LoVo (cell line): ENCODE results near the gene PEAK1.

ENCODE experiments used
- DNase-seq: peaks from one replicate; pipeline ENCODE4 v3.0.0-alpha.2; 2016; ENCODE audit warnings: low spot score

The PEAK1 gene

DNA sequence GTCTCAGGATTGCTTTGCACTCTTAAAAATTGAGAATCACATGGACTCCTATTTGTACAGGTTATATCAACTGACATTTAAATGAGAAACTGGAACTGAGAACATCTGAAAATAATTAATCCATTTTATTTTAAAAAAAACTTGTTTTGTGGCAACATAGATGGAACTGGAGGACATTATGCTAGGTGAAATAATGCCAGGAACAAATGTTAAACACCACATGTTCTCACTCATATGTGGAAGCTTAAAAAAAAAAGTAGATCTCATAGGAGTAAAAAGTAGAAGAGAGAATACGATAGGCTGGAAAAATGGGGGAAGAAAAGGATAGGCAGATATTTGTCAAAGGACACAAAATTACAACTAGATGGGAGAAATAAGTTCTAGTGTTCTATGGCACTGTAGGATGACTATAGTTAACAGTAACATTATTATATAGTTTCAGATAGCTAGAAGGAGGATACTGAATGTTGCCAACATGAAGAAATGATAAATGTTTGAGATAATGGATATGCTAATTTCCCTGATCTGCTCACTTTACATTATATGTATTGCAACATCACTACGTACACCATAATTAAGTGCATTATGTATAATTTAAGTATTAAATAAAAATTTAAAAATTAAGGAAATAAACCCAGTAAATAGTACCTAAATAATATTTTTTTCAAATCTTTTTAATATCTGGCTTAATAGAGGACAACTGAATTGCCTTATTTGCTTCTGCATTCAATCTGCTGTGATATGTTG, 248.5 kb downstream of the PEAK1 start:
- DNase-seq = no peak

DNA sequence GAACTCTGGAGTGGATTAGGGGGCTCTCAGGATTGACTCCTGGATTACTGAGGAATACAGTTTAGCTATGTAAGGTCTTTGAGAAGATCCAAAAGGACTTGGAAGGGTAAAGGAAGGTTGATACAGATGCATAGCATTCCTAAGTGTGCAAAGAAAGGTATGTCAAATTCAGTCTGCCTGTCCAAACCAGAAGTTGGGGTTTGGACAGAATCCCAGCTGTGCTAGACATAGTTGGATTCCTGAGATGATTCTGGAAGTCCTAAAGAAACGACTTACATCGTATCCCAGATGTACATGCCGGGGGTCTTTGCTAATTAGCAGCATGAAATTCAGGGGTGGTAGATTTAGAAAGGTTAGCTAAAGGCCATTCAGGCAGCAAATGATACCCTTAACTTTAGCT, 251.3 kb downstream of the PEAK1 start:
- DNase-seq = no peak

DNA sequence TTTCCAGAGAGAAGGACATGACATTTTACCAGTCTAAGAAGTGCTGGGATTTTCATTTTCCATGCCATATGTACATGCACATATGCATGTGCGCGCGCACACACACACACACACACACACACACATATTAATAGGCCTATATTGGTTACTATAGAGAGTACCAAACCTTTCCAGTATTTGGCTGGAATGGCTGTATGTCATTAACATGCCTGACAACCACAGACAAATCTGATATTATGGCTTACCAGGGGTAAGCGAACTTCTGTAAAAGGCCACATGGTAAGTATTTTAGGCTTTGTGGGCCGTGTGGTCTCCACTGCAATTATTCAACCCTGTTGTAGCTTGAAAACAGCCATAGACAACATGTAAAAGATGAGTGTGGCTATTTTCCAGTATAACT, 251.8 kb downstream of the PEAK1 start:
- DNase-seq = no peak

DNA sequence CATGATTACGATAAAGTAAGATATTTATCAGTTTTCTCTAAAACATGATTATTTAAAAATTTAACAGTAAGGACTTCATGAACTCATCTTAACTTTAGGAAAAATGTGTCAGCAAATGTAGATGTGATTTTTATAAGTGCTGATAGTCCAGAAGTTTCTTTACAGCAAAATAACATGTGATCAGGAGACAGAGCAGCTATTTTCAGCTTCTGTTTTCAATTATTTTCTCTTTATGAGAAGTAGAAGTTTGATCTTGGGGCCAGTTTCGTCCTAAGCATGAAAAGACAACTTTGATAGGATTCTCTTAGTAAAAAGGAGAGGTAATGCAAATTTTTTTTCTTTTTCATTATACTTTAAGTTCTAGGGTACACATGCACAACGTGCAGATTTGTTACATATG, 252.5 kb downstream of the PEAK1 start:
- DNase-seq = no peak

DNA sequence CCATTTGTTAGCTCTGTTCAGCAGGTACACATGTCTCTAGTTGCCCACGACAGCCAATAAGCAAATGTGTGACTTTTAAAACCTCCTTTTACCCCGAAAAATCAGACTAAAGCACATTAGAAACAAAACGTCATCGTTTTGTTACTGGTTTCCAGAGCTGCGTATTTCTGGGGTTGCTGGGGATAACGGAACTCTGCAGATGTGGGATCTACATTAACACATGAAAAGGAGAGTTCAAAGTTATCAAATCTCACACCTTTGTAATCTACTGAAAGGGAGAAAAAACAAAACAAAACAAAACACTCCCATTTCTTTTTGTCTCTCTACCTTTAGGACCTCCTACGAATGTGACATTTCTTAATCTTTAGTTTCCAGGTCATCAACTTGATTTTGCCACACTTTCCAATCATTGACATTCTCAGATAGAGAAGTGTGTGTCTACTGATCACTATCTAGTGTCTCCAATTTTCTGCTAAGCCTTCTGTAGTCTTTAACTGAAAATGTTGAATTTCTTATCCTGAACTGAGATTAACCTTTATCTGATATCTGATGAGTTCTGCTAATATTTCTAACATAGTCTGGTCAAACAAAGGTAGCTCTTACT, 256.0 kb downstream of the PEAK1 start:
- no peak for DNase-seq

DNA sequence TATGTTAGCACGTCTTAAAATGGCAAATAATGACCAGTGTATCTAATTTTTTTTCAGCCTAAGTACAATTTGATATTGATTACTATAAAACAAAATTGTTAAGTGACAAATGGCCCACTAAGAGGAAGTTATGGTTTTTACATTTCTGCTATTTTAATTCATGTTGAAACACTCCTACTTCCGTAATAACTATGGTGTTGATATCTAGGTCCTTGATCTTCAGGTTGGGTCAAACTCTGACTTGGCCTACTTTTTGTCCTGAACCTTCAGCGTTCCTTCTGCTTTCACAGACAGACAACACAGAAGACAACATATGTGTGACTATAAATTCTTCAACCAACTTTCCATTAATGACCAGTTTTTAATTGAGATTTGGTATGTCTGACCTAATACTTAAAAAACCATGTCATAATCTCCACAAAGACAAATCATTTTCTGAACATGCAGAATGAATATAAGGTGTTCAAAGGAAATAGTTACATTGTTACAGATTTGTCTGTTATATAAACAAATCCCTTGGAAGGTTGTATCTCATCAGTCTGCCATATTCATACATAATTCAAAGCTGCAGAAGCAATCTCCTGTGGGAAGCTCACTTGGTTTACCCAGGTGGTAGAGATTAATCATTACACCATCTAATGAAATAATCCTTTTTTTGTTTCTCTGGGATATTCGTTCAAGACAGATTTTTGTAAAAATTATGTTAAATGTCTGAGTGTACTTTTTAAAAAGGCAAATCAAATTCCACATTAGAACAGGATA, 256.9 kb downstream of the PEAK1 start:
- DNase-seq = no peak

DNA sequence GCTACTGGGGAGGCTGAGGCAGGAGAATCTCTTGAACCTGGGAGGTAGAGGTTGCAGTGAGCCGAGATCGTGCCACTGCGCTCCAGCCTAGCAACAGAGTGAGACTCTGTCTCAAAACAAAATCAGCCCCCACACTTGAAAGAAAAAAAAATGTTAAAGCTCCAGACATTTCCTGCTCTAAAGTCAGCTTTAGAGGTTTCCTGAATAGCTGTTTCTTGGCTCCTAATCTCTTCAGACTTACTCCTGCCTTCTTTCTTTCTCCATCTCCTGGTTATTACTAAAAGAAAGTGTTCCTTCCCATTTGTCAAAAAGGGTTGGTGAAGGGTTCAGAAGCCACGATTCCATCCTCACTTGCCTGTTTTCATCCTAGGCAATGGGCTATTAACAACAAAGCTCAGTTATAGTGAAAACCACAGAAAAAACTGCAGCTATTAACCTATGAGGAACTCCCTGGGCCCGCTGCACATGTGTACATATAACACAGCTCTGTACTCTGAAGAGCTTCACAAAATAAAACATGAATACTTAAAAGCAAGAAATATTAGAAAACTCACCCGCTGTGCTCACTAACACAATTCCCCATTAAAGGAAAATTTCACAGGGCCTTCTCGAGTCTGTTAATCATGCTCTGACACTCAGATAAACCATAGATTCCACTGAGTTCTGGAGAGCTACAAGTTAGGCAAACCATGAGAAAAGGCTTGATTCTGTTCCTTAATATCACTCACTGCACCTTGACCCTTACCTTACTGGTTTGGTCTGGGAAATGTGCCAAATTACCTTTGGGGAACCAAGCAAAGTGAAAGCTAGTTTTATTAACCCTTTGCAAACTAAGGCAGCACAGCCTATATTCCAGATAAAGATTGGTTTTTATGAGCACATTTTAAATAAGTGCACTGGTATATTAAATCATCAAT, 259.1 kb downstream of the PEAK1 start:
- DNase-seq = peak; percentile 89

DNA sequence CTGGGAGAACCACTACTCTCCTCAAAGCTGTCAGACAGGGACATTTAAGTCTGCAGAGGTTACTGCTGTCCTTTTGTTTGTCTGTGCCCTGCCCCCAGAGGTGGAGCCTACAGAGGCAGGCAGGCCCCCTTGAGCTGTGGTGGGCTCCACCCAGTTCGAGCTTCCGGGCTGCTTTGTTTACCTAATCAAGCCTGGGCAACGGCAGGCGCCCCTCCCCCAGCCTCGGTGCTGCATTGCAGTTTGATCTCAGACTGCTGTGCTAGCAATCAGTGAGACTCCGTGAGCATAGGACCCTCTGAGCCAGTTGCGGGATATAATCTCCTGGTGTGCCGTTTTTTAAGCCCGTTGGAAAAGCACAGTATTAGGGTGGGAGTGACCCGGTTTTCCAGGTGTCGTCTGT, 263.9 kb downstream of the PEAK1 start:
- peak; percentile 46 for DNase-seq

DNA sequence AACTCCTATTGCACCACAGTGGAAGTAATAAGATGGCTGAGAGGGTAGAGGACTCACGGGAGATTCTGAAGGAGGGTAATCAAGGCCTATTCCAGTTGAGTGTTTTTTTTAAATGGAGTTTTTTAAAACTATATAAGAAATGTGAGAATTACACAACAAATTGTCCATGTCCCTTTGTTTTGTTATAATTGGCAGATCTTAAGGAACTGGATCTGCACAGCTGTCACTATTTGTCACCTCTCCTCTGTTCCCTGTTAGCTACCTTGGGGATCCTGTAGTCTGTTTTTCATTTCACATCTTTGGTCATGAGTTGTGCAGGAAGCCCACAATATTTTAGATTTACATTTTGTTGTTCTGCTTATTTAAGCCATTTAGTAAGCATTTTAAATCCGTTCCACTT, 271.7 kb downstream of the PEAK1 start:
- no peak for DNase-seq

DNA sequence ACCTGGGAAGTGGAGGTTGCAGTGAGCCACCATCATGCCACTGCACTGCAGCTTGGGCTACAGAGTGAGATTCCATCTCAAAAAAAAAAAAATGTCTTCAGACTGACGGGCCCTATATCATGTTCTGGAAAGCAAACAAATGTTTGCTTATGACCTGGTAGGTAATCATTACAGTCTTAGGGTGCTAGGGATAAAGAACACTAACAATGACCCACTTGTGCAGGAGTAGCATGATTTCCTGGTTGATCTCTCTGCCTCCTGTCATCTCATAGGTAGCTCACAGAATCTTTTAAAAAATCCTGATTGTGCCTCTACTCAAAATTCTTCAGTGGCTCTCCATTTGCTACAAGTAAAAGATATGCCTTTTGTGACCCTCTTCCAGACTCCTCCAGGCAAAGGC, 274.5 kb downstream of the PEAK1 start:
- DNase-seq = no peak

DNA sequence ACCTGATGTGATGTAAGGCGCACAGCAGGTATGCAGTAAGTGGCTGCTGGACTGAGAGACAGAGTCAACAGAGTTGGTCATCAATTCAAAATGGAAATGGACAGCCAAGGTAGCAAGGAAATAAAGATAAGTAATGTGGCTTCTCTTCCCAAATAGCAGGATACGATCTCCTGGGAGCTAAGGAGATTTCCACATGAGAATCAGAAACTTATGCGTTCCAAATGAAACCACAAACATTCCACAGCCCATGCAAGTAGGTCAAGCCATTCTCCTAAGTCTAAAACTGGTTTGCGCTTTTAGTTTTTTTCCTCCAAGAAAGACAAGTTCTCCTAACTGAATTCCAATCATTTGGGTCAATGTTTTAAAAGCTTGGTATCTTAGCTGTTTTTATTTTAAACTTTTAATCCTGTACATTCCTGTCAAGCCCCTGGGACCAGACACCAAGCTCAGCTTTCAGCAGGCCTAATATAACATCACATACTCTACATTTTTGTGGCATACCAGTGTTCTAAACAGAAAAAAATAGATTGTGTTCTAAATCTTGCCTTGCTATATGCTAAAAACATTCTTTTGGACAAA, 275.3 kb downstream of the PEAK1 start:
- peak; percentile 5 for DNase-seq

DNA sequence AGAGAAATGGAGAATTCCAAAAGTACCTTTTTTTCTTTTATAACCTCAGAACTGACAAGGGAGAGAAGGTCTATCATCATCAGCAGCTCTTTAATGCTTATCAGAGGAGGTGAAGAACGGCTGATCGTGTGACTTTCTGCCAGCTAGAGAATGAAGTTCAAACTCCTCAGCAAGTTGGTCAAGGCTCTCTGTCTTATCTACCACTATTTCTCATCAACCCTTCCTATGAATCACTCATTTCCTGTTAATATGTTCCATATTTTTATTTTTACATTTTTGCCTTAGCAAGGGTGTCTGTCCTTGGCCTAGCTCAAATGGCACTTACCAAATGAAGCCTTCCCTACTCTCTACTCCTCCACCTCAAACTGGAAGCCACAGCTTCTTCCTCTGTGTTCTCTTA, 275.9 kb downstream of the PEAK1 start:
- DNase-seq = no peak

DNA sequence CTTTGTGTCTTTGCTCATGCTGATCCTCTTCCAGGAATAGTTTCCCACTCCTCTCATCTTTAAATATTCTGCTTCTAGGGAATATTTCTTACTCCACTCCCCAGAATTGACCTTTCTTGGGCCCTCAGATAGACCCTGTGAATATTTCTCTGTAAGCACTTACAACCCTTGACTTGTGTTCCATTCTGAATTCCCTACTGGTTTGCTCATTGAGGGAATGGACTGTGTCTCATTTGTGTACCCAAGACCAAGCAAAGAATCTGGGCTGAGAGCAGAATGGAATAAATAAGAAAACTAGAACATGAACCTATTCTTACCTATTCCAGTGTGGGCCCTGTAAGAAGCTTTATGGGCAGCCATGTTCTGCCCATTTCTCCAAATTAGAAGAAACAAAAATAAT, 276.3 kb downstream of the PEAK1 start:
- DNase-seq = no peak

DNA sequence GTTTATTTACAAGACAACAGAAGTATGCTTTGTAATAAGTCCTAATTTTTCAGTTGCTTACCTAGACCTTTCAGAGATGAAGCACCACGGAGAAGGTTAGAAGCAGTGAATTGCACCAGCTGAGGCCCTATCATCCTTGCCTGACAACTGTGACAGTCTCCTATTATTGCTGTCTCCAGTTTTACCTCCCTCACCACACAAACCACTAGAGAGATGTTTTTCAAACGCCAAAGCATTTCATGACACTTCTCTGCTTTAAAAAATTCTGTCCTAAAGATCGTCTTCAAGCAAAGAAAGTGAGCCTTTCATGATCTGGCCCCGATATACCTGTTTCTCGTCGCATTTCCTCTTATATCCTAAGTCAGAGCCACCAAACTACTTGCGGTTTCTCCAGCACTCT, 276.7 kb downstream of the PEAK1 start:
- DNase-seq = no peak

DNA sequence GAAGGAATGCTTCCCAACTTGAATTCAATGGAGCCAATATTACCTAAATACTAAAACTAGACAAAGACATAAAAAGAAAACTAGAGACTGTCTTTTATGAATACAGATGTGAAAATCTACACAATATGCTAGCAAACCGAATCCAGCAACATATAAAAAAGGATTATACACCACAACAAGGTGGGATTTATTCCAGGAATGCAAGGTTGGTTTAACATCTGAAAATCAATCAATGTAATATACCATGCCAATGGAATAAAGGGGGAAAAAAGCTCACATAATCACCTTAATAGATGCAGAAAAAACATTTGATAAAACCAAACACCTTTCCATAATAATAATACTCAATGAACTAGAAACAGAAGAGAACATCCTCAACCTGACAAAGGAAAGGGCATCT, 279.7 kb downstream of the PEAK1 start:
- DNase-seq = no peak

DNA sequence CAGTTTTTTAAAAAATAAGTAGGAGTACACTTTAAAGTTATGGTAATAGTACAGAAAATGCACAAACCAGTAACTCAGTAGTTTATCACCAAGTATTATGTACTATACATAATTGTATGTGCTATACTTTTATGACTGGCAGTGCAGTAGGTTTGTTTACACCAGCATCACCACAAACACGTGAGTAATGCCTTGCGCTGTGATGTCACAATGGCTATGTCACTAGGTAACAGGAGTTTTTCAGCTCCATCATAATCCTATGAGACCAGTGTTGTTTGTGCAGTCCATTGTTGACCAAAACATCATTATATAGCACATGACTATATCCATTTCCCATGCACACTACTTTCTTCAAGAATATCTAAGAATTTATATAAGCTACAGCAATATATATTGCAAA, 280.6 kb downstream of the PEAK1 start:
- no peak for DNase-seq

DNA sequence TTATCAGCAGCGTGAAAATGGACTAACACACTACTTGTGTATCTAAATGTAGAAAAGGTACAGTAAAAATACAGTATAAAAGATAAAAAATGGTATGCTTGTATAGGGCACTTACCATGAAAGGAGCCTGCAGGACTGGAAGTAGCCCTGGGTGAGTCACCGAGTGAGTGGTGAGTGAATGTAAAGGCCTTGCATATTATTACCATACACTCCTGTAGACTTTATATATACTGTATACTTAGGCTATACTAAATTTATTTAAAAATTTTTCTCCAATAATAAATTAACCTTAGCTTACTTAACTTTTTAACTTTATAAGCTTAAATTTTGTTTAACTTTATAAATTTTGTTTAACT, 281.8 kb downstream of the PEAK1 start:
- DNase-seq = no peak

DNA sequence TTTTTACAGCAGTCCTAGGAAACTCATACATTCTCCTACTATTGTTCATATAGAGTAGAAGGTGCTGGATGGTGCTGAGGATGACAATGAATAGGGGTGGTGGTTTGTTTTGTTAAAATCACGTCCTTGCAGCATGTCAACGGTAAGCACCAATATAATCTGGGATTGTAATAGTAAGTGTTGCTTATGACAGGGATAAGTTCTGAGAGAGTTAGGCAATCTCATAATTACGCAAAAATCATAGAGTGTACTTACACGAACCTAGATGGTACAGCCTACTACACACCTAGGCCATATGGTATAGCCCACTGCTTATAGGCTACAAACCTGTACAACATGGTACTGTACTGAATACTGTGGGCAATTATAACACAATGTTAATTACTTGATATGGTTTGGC, 284.7 kb downstream of the PEAK1 start:
- DNase-seq = no peak

DNA sequence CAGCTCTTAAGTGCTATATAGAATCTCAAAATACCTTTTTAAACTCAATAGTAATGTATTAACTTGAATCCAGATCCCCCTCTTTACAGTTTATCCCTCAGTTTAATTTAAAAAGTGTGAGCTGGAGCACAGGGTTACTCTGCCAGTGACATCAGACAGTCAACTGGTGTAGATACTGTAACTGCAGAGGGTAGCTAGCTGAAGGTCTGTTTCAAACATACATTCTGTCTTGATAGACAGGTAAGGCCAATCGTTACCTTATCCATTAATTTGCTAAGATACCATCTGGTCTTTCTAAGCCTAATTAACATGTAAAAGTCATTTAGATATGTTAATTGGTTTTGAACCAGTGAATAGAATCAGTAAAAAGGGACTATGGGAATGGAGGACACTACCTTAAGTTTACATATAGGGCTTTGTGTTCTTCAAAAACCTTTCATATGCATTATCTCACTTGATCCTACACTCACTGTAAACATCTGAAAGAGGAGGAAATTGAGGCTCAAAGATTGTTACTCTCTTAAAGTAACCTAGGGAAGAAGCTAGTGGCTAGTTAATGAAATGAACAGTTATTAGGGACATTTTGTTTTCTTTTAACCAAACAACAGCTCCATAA, 289.5 kb downstream of the PEAK1 start:
- DNase-seq = no peak

DNA sequence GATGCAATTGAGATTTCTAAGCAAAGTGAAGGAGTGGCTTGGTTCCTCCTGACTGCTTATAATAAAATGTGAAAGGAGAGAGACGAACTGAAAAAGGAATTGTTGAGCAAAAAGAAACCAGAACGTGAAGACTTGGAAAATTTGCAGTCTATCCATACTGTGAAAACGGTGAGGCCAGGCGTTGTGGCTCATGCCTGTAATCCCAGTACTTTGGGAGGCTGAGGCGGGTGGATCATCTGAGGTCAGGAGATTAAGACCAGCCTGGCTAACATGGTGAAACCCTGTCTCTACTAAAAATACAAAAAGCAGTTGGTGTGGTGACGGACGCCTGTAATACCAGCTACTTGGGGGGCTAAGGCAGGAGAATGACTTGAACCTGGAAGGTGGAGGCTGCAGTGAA, 292.3 kb downstream of the PEAK1 start:
- DNase-seq = no peak

DNA sequence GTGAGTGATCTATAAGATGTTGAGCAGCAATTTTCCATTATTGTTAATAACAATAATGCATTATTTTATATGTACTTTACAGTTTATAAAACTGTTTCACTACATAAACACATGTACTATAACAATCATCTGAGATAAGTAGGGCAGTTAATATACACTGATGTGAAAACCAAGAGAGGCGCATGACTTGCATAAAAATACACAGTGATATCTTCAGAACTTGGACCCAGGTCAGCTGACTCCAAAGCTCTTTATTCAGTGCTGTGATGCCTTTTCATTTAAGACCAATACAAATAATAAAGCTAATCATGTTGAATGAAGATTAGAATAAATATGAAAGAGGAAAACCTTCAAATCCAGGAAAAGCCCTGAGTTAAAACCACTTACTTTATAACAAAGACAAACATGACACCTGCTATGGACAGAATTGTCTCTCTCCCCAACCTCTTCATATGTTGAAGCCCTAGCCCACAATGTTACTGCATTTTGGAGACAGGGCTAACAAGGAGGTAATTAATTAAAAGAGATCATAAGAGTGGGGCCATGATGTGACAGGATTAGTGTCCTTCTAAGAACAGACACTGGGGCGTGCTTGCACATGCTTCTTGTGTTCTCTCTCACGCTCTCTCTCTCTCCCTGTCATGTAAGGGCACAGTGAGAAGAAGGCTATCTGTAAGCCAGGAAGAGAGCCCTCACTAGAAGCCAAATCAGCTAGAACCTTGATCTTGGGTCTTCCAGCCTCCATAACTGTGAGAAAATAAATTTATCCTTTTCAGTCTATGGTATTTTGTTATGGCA, 293.2 kb downstream of the PEAK1 start:
- no peak for DNase-seq
